GM19099 (cell line): ENCODE results near the gene ZNRD2.

Experiments used
- POLR2A ChIP-seq: IDR thresholded peaks from 3 replicates; pipeline ENCODE4 v1.6.1; 2011; ENCODE audit warnings: low read depth; ENCODE audit not compliant: insufficient read length; ENCODE audit errors: extremely low read depth

The ZNRD2 gene, protein sequence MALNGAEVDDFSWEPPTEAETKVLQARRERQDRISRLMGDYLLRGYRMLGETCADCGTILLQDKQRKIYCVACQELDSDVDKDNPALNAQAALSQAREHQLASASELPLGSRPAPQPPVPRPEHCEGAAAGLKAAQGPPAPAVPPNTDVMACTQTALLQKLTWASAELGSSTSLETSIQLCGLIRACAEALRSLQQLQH

DNA sequence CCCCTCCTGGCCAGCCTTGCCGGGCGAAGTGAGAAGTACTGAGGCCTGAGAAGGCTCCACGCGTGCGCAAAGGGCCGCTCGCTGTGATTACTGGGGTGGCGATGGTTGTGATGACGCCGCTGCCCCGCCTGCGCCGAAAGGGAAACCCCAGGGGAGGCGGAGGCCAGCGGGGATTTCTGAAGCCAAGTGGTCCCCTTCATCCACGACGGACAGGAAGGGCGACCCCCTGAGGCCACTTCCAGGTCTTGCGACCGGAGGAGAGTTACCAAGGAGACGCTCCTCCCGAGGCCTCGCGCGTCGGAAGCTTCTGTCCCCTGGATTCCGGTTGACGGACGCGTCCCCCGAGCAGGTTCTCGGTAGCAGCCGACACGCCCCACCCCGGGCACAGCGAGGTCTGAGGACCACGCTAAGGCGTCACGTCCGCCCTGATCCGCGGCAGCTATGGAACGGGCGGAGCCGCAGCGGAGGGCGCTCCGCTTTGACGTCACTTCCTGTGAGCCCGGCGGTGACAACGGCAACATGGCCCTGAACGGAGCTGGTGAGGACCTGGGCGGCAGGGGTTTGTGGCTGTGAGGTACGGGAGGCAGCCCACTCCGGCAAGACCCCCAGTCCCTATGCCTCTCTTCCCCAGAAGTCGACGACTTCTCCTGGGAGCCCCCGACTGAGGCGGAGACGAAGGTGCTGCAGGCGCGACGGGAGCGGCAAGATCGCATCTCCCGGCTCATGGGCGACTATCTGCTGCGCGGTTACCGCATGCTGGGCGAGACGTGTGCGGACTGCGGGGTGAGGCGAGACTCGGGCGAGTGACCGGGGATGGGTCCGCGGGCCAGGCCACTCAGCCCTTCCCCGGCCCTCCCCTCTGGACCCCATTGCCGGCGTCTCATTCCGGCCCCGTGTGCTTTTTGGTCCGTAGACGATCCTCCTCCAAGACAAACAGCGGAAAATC lies at the start of gene ZNRD2:
Gene ZNRD2, plus strand, starts transcription at position 505 of the 946 bp plus-strand sequence. Its CDS starts 15 bp downstream, at position 520.
- peak; percentile 75 for TF ChIP-seq POLR2A

DNA sequence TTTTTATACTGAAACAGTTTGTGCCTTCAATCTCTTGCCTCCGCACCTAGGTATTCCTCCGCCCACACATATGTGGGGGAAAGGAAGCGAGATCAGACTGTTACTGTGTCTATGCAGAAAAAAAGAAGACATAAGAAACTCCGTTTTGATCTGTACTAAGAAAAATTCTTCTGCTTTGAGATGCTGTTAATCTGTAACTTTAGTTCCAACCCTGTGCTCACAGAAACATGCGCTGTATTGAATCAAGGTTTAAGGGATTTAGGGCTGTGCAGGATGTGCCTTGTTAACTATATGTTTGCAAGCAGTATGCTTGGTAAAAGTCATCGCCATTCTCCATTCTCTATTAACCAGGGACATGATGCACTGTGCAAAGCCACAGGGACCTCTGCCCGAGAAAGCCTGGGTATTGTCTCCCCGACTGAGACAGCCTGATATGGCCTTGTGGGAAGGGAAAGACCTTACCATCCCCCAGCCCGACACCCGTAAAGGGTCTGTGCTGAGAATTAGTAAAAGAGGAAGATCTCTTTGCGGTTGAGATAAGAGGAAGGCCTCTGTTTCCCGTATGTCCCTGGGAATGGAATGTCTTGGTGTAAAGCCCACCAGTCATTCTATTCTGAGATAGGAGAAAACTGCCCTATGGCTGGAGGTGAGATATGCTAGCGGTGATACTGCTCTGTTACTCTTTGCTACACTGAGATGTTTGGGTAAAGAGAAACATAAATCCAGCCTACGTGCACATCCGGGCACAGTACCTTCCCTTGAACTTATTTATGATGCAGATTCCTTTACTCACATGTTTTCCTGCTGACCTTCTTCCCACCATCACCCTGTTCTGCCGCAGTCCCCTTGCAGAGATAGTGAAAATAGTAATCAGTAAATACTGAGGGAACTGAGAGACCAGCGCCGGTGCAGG lies 47.3 kb upstream of the ZNRD2 start:
- peak; percentile 15 for TF ChIP-seq POLR2A

DNA sequence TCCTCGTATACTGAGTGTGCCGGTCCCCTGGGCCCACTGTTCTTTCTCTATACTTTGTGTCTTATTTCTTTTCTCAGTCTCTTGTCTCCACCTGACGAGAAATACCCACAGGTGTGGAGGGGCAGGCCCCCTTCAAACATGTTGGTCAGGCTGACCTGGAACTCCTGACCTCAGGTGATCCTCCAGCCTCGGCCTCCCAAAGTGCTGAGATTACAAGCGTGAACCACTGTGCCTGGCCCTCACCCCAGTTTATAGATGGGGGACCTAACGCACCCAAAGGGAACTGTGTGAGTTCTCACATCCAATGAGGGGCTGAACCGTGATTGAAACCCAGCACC lies 46.7 kb upstream of the ZNRD2 start:
- TF ChIP-seq POLR2A = peak; percentile 5

DNA sequence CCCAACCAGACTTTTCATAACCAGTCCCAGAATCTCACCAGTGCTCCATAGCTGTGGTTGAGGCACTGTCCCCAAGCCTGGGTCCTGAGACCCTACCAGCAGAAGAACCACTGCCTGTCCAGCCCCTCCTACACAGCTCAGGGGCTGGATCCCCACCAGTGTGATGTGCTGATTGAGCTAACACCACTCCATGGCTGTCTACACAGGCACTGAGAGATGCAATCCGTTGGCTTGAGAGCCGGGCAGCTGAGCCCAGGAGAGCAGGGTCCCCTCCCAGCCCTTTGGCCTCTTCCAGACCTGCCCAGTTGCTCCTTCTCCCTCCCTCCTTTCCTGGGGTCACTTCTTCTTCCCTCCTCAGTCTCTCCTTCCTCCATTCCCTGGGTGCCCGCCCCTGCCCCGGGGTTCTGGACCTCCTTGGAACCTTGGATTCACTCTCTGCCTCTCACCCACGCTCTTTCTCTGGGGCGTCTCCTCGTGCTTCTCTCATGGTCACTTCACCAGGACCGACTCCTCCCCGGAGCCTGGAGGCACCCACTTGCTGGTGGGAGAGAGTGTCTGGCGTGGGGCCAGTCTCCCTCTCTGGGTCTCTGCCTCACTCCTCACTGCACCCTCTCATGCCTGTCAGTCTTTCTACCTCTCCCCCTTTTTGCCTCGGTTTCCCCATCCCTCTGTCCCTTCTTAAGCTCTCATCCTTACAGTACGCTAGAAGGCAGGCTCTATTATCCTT lies 46.1 kb upstream of the ZNRD2 start:
- TF ChIP-seq POLR2A = no peak

DNA sequence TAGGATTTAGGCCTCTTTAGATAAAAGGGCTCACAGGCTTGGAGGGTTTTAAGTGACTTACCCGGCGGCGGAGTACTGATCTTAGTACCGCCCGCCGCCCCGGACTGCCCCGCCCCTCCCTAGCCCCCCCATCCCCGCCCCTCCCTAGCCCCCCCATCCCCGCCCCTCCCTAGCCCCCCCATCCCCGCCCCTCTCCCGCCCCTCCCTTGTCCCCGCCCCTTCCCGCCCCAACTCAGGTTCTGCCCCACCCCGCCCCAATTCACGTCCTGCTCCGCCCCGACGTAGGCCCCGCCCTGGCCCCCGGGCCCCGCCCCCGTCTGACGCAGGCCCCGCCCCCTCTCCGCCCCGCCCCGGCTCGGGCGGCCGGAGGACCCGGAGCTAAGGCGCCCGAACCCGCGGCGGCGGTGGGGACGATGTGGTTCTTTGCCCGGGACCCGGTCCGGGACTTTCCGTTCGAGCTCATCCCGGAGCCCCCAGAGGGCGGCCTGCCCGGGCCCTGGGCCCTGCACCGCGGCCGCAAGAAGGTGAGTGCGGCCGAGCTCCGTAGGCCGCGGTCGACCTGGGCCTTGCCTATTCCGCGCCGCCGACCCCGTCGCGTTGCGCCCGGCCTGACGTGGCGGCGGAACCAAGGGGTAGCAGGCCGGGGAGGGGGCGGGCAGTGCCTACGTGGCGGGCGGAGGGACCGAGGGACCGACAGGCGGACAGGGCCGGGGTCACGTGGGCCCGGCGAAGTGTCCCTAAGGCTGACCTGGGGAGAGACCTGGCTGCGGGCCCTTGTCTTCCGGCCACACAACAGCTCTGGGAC lies 45.3 kb upstream of the ZNRD2 start, which contains the start of gene SCYL1:
Gene SCYL1, plus strand, starts transcription at position 343 of the 805 bp plus-strand sequence. Its CDS starts 71 bp downstream, at position 414.
- peak; percentile 62 for TF ChIP-seq POLR2A

DNA sequence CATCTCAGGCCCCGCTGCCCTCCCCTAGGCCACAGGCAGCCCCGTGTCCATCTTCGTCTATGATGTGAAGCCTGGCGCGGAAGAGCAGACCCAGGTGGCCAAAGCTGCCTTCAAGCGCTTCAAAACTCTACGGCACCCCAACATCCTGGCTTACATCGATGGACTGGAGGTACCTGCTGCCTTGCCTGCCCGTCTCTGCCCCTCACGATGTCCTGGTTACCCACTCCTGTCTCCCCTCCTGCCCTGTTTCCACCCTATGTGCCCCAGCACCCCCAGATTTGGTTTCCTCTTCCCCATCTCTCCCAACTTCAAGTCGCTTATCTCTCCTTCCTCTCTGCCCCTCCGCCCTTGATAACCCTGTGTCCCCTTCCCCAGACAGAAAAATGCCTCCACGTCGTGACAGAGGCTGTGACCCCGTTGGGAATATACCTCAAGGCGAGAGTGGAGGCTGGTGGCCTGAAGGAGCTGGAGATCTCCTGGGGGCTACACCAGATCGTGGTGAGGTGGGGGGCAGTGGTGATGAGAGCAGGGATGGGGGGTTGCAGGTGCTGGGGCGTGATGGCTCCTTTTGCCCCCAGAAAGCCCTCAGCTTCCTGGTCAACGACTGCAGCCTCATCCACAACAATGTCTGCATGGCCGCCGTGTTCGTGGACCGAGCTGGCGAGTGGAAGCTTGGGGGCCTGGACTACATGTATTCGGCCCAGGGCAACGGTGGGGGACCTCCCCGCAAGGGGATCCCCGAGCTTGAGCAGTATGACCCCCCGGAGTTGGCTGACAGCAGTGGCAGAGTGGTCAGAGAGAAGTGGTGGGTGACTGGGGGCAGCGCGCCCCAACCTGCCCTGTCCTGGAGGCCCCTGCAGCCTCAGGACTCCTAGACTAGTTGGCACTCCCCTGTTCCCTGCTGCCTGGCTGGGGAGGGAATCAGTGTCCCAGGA lies 44.5 kb upstream of the ZNRD2 start:
- no peak for TF ChIP-seq POLR2A

DNA sequence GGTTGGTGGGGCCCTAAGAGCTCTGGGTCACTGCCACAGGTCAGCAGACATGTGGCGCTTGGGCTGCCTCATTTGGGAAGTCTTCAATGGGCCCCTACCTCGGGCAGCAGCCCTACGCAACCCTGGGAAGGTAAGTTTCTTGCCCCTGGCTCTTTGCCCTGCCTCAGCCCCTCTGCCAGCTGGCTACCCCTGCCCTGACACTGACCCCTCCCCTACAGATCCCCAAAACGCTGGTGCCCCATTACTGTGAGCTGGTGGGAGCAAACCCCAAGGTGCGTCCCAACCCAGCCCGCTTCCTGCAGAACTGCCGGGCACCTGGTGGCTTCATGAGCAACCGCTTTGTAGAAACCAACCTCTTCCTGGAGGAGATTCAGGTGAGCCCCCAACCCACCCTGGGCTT lies 43.5 kb upstream of the ZNRD2 start:
- no peak for TF ChIP-seq POLR2A

DNA sequence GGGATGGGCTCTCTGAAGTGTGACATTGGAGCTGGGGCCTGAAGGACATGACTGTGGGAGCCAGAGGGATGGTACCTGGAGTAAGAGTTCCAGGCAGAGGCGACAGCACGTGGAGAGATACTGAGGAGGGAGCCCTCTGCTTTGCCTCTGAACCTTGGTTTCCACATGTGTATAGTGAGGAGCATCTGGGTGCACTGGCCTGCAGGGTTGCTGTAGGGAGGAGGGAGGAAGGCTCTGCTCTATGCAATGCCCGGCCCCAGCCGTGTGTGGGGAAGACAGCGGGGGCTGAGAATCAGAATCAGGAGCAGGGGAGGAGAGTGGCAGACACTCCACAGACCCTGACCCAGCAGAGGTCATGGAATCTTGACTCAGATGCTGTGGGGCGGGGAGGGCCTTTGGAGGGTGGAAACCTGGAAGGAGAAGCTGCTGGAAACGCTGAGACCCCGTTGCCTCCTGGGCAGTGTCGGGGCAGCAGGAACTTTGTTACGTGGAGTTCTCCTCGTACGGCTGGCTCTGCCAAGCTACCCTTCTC lies 41.4 kb upstream of the ZNRD2 start:
- TF ChIP-seq POLR2A = no peak

DNA sequence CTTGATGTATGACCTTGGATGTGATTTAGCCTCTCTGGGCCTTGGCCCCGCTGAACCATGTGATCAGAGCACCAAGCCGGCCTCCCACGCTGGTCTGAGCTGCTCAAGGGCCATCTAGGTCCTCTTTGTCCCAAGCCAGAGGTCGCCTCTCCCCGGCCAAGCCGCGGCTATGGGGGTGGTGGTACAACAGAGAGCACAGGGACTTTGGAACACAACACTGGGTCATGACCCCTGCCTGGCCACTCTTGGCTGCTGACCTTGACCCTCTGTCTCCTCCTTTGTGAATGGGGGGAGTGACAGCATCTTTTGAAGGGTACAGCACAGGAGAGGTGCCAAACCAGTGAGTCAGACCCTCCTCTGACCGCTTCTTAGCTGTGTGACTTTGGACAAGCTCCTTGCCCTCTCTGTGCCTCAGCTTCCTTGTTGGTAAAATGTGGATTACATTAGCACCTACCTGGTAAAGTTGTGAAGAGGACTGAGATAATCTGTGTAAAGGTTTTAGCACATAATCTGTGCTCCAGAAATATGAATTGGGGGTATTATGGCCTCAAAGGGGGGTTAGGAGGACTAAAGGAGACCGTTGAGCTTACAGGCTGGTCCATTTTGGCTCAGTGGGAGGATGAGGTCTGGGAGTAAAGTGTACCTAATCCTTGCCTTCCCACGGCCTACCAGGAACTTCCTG lies 40.7 kb upstream of the ZNRD2 start:
- TF ChIP-seq POLR2A = no peak

DNA sequence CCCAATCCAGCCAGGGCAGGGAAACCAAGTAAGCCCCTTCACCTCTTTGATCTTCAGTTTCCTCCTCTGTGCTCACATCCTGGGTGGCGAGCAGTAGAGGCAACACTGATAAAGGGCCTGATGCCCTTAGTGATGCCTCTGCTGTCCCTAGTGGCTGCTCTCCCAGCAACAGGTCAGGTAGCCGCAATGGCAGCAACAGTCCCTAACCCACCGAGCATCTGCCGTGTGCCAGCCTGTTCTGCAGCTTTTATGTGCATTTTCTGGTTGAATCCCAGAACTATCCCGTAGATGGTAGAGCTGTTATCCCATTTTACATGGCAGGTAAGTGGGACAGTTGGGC lies 40.1 kb upstream of the ZNRD2 start:
- TF ChIP-seq POLR2A = no peak

DNA sequence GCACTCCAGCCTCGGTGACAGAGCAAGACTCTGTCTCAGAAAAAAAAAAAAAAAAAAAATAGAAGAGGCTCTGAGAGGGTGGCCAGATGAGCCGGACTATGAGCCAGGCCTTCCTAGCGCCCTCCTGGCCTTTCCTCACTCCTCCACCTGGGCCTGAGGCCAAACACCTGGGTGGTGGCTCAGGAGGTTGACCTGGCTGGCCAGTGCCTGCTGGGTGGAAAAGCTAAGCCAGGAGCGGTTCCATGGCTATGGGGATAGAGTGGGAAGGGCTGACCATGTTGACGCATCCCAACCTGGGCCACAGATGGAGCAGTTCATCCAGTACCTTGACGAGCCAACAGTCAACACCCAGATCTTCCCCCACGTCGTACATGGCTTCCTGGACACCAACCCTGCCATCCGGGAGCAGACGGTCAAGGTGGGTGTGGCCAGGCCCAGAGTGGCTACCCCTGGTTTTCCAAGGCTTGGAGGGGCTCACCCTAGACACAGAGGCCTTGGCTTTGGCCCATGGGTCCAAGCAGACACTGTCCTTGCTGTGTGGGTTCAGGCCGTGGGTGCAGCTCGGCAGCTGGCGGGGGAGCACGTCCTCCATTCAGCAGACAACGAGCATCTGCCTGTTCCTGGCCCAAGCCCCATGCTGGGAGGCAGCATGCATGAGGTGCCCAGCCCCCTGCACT lies 37.8 kb upstream of the ZNRD2 start:
- TF ChIP-seq POLR2A = no peak
